Measurements from ENCODE around the gene MICOS13. TPM values are rescaled to one million over a fixed set of nuclear protein-coding genes. Genes with fewer than 3 reads are reported as not detected.

The MICOS13 gene
- total RNA-seq, 2 donors from 2014 or later, result 26.3 to 35.0 TPM

GRCh38 chr19:5713228-5713627, 32.9 kb upstream of the MICOS13 start:
- H3K4me3 ChIP-seq (ENCODE audit: low read length), result no peak overlapping the region
- H3K9ac ChIP-seq (ENCODE audit: extremely low read depth, low read length, poor library complexity, severe bottlenecking), result no peak overlapping the region
- H3K4me1 ChIP-seq (ENCODE audit: control insufficient read depth, insufficient read depth, low read length), result no peaks in the 10 kb centered on the region
- H3K27me3 ChIP-seq (ENCODE audit: control insufficient read depth, insufficient read depth, low read length, poor library complexity, severe bottlenecking), result no peaks in the 10 kb centered on the region
- DNase-seq, result no peak
- no peak overlapping the region for H3K27ac ChIP-seq (ENCODE audit: low read depth, low read length)
- no peak for TF ChIP-seq CTCF (conservative IDR thresholded peaks at IDR 0.05)
- Mint-ChIP-seq H3K4me1 (no peaks in the 10 kb centered on the region), H3K27ac (no peak overlapping the region), H3K9me3 (no peaks in the 10 kb centered on the region), H3K4me3 (no peak overlapping the region), H3K27me3 (ENCODE audit: insufficient read depth) (no peaks in the 10 kb centered on the region), H3K36me3 (ENCODE audit: low read depth) (peaks cover 49% of the 10 kb centered on the region)
- H3K36me3 ChIP-seq (ENCODE audit: control insufficient read depth, insufficient read depth, low read length), result peaks cover 64% of the 10 kb centered on the region
- no peaks in the 10 kb centered on the region for H3K9me3 ChIP-seq (ENCODE audit: control insufficient read depth, low read length)
- 93 to 97% methylated on average over 5 to 9 of the region's 9 CpGs for WGBS, 2 experiments (ENCODE audit: insufficient coverage in 1 of 2, insufficient read length in 1 of 2)

- Histone ChIP-seq H3K9ac (ENCODE audit: extremely low read depth, low read length, poor library complexity, severe bottlenecking) (no peak overlapping the region), H3K4me1 (ENCODE audit: control insufficient read depth, insufficient read depth, low read length) (no peaks in the 10 kb centered on the region), H3K4me3 (ENCODE audit: low read length) (no peak overlapping the region), H3K27me3 (ENCODE audit: control insufficient read depth, insufficient read depth, low read length, poor library complexity, severe bottlenecking) (no peaks in the 10 kb centered on the region), H3K36me3 (ENCODE audit: control insufficient read depth, insufficient read depth, low read length) (peaks cover 54% of the 10 kb centered on the region), H3K27ac (ENCODE audit: low read depth, low read length) (no peak overlapping the region), H3K9me3 (ENCODE audit: control insufficient read depth, low read length) (no peaks in the 10 kb centered on the region)
- Mint-ChIP-seq H3K36me3 (ENCODE audit: low read depth) (peaks cover 54% of the 10 kb centered on the region), H3K27me3 (ENCODE audit: insufficient read depth) (no peaks in the 10 kb centered on the region), H3K4me3 (no peak overlapping the region), H3K9me3 (no peaks in the 10 kb centered on the region), H3K4me1 (no peaks in the 10 kb centered on the region), H3K27ac (no peak overlapping the region)
- 95 to 96% methylated on average over 24 to 25 of the region's 25 CpGs for WGBS, 2 experiments (ENCODE audit: insufficient coverage in 1 of 2, insufficient read length in 1 of 2)
- no peak for TF ChIP-seq CTCF (conservative IDR thresholded peaks at IDR 0.05)
- DNase-seq, result no peak
These were observed 31.4 kb upstream of the MICOS13 start for GRCh38 chr19:5711713-5712161.

- Histone ChIP-seq H3K9ac (ENCODE audit: extremely low read depth, low read length, poor library complexity, severe bottlenecking) (no peak overlapping the region), H3K9me3 (ENCODE audit: control insufficient read depth, low read length) (no peaks in the 10 kb centered on the region), H3K4me1 (ENCODE audit: control insufficient read depth, insufficient read depth, low read length) (no peaks in the 10 kb centered on the region), H3K27me3 (ENCODE audit: control insufficient read depth, insufficient read depth, low read length, poor library complexity, severe bottlenecking) (no peaks in the 10 kb centered on the region), H3K36me3 (ENCODE audit: control insufficient read depth, insufficient read depth, low read length) (peaks cover 60% of the 10 kb centered on the region), H3K4me3 (ENCODE audit: low read length) (no peak overlapping the region), H3K27ac (ENCODE audit: low read depth, low read length) (no peak overlapping the region)
- H3K27ac Mint-ChIP-seq, result no peak overlapping the region
- no peak overlapping the region for H3K4me3 Mint-ChIP-seq
- no peaks in the 10 kb centered on the region for H3K27me3 Mint-ChIP-seq (ENCODE audit: insufficient read depth)
- H3K36me3 Mint-ChIP-seq (ENCODE audit: low read depth), result peaks cover 59% of the 10 kb centered on the region
- no peaks in the 10 kb centered on the region for H3K9me3 Mint-ChIP-seq
- no peaks in the 10 kb centered on the region for H3K4me1 Mint-ChIP-seq
- WGBS, 2 experiments (ENCODE audit: insufficient coverage in 1 of 2, insufficient read length in 1 of 2), result 95 to 97% methylated on average over 5 to 8 of the region's 8 CpGs
- no peak for DNase-seq
- no peak for TF ChIP-seq CTCF (conservative IDR thresholded peaks at IDR 0.05)
These were observed 30.7 kb upstream of the MICOS13 start for GRCh38 chr19:5711025-5711424.

All from endodermal cell (in vitro differentiated cells).